Posterior vena cava (tissue), 2 donors: ENCODE results near the gene AGBL1. TPM values are rescaled to one million over a fixed set of nuclear protein-coding genes. Genes with fewer than 3 reads are reported as not detected.

Experiments
- DNase-seq: peaks from one replicate; pipeline ENCODE4 v3.0.0-alpha.2; 2020; ENCODE audit warnings: low spot score
- intact Hi-C, 2 donors: fragments of 100-400 bp; cut with DNase I; formaldehyde crosslinking; loops; one replicate each; pipeline versions ENCODE4 v1.14.1 to v1.14.2; 2022 to 2023
- total RNA-seq, 2 donors: library from RNA; stranded (reverse); fragmentation: NEBNext Ultra II Directional; extraction: Animal tissue kit (Norgen Biotek cat#: 25700); gene quantifications; one replicate each; pipeline ENCODE4 v1.2.1, GENCODE V29; 2021
- donor health status: DM: yes; HTN: yes; CAD: no.
- donor health status: DM: yes; HTN: yes; CAD: no.

AGBL1 gene
- total RNA-seq, 2 donors from 2014 or later: not detected

GRCh38 chr15:86221119-86221518 lies 141.4 kb downstream of the AGBL1 start:
- intact Hi-C loops: no loop called here
- no peak for DNase-seq

- intact Hi-C loops: no loop called here
- no peak for DNase-seq
Observed at GRCh38 chr15:86229306-86229705, 149.6 kb downstream of the AGBL1 start.

- intact Hi-C loops: no loop called here
Observed at GRCh38 chr15:86229936-86230335, 150.3 kb downstream of the AGBL1 start.

GRCh38 chr15:86231864-86232721 lies 152.4 kb downstream of the AGBL1 start:
- no peak for DNase-seq
- intact Hi-C loops: no loop called here

More at GRCh38 chr15:86229936-86230335, 150.3 kb downstream of the AGBL1 start:
- DNase-seq: no peak

- intact Hi-C loops: no loop called here
- no peak for DNase-seq
Observed at GRCh38 chr15:86235667-86236066, 156.0 kb downstream of the AGBL1 start.

- intact Hi-C loops: no loop called here
- no peak for DNase-seq
Observed at GRCh38 chr15:86236356-86237110, 156.9 kb downstream of the AGBL1 start.

- intact Hi-C loops: no loop called here
- no peak for DNase-seq
Observed at GRCh38 chr15:86237111-86237500, 157.4 kb downstream of the AGBL1 start.

- no peak for DNase-seq
- intact Hi-C loops: no loop called here
Observed at GRCh38 chr15:86247249-86247955, 167.7 kb downstream of the AGBL1 start.

- DNase-seq: no peak
- intact Hi-C loops: no loop called here
Observed at GRCh38 chr15:86255247-86255646, 175.6 kb downstream of the AGBL1 start.

- intact Hi-C loops: no loop called here
- no peak for DNase-seq
Observed at GRCh38 chr15:86256628-86257027, 177.0 kb downstream of the AGBL1 start.

GRCh38 chr15:86259589-86259988 lies 179.9 kb downstream of the AGBL1 start:
- no peak for DNase-seq
- intact Hi-C loops: no loop called here

GRCh38 chr15:86263230-86263629 lies 183.6 kb downstream of the AGBL1 start:
- intact Hi-C loops: no loop called here
- no peak for DNase-seq

- no peak for DNase-seq
- intact Hi-C loops: no loop called here
Observed at GRCh38 chr15:86266896-86267484, 187.3 kb downstream of the AGBL1 start.

GRCh38 chr15:86267892-86268291 lies 188.2 kb downstream of the AGBL1 start:
- intact Hi-C loops: no loop called here

GRCh38 chr15:86268558-86268957 lies 188.9 kb downstream of the AGBL1 start:
- intact Hi-C loops: no loop called here
- no peak for DNase-seq

More at GRCh38 chr15:86267892-86268291, 188.2 kb downstream of the AGBL1 start:
- DNase-seq: no peak

GRCh38 chr15:86273309-86273708 lies 193.6 kb downstream of the AGBL1 start:
- no peak for DNase-seq
- intact Hi-C loops: no loop called here

- DNase-seq: no peak
Observed at GRCh38 chr15:86275361-86275760, 195.7 kb downstream of the AGBL1 start.

GRCh38 chr15:86278586-86278985 lies 198.9 kb downstream of the AGBL1 start:
- intact Hi-C loops: no loop called here
- no peak for DNase-seq

More at GRCh38 chr15:86275361-86275760, 195.7 kb downstream of the AGBL1 start:
- intact Hi-C loops: no loop called here

- no peak for DNase-seq
- intact Hi-C loops: no loop called here
Observed at GRCh38 chr15:86284635-86285034, 205.0 kb downstream of the AGBL1 start.

- no peak for DNase-seq
- intact Hi-C loops: no loop called here
Observed at GRCh38 chr15:86295511-86295910, 215.8 kb downstream of the AGBL1 start.
